ENCODE measurements around the gene ALDOA.

ALDOA gene

GRCh38 chr16:30069611-30070462 lies 4.3 kb downstream of the ALDOA start:
- ATAC-seq, result no peak
- no peak for DNase-seq

GRCh38 chr16:30070490-30070889 lies 4.9 kb downstream of the ALDOA start:
- no peak for ATAC-seq
- no peak for DNase-seq

- ATAC-seq (peak; percentile 88), DNase-seq (peak; percentile 93)
Measured at GRCh38 chr16:30075503-30076275, 10.1 kb downstream of the ALDOA start, which contains the start of gene PPP4C. PPP4C (plus strand) TSS chr16:30075994; CDS start chr16:30076378, 384 bp downstream.

GRCh38 chr16:30076276-30076791 lies 10.8 kb downstream of the ALDOA start:
- peak; percentile 8 for ATAC-seq
- DNase-seq, result no peak

- DNase-seq (no peak), ATAC-seq (no peak)
Measured at GRCh38 chr16:30077656-30078055, 12.1 kb downstream of the ALDOA start.

- ATAC-seq (no peak), DNase-seq (no peak)
Measured at GRCh38 chr16:30078744-30079143, 13.2 kb downstream of the ALDOA start.

- ATAC-seq (no peak), DNase-seq (no peak)
Measured at GRCh38 chr16:30079480-30079879, 13.9 kb downstream of the ALDOA start.

- DNase-seq, result no peak
- no peak for ATAC-seq
Measured at GRCh38 chr16:30082545-30083090, 17.1 kb downstream of the ALDOA start.

GRCh38 chr16:30083216-30084055 lies 17.9 kb downstream of the ALDOA start:
- ATAC-seq (no peak), DNase-seq (no peak)

- ATAC-seq, result no peak
- DNase-seq, result no peak
Measured at GRCh38 chr16:30084096-30084815, 18.7 kb downstream of the ALDOA start.

GRCh38 chr16:30084816-30085159 lies 19.2 kb downstream of the ALDOA start:
- ATAC-seq, result no peak
- DNase-seq, result no peak

- no peak for ATAC-seq
- DNase-seq, result no peak
Measured at GRCh38 chr16:30085247-30085646, 19.7 kb downstream of the ALDOA start.

GRCh38 chr16:30085820-30086219 lies 20.3 kb downstream of the ALDOA start:
- ATAC-seq (no peak), DNase-seq (no peak)

GRCh38 chr16:30086291-30087140 lies 21.0 kb downstream of the ALDOA start:
- ATAC-seq (no peak), DNase-seq (no peak)

- DNase-seq, result no peak
- no peak for ATAC-seq
Measured at GRCh38 chr16:30087181-30087898, 21.8 kb downstream of the ALDOA start.

GRCh38 chr16:30088237-30088831 lies 22.8 kb downstream of the ALDOA start:
- DNase-seq, result no peak
- no peak for ATAC-seq

- ATAC-seq (no peak), DNase-seq (no peak)
Measured at GRCh38 chr16:30088832-30089624, 23.5 kb downstream of the ALDOA start.

GRCh38 chr16:30090610-30091331 lies 25.2 kb downstream of the ALDOA start:
- ATAC-seq (no peak), DNase-seq (no peak)
